Subcutaneous preadipocyte (primary cell): ENCODE data around the gene OR6X1. TPM values are rescaled to one million over a fixed set of nuclear protein-coding genes. Genes with fewer than 3 reads are reported as not detected.

Experiments
- small RNA-seq: library from RNA; depleted of rRNA; stranded (forward); fragments of <200 nt; gene quantifications from one replicate; pipeline ENCODE3, GENCODE V24; 2012
- total RNA-seq: library from RNA; depleted of rRNA; stranded (reverse); fragments of >200 nt; gene quantifications from 2 replicates; pipeline ENCODE4 v1.2.3, GENCODE V29; 2012

OR6X1 gene
- total RNA-seq = not detected in 2 replicates

GRCh38 chr11:123754101-123754568, at the start of gene OR6X1:
Gene OR6X1, minus strand, starts transcription at chr11:123754518. Its CDS starts 0 bp downstream, at chr11:123754518.

GRCh38 chr11:123741159-123742030, 12.9 kb downstream of the OR6X1 start, which contains the start of gene ZNF202:
Gene ZNF202, minus strand, starts transcription at chr11:123741660. Its CDS starts 10,772 bp downstream, at chr11:123730888.

Small RNA genes within 50 kb of the gene (small RNA-seq; reads per million reads assigned to genes)
- gene RNU1-21P = 0.33 reads per million, percentile 12 among the genes with 10 or more reads in this experiment

Other genes starting within 250 kb of the OR6X1 start
- gene SCN3B, start 99.9 kb downstream of the OR6X1 start, total RNA-seq = under 0.01 TPM in 1 of 2 replicates, not detected in the other
- 5.5 and 10.4 TPM in 2 replicates for gene ZNF202, start 12.9 kb downstream of the OR6X1 start, total RNA-seq
- gene OR6M1, start 51.8 kb upstream of the OR6X1 start, total RNA-seq = not detected in 2 replicates
- not detected in 2 replicates for gene TMEM225, start 131.2 kb upstream of the OR6X1 start, total RNA-seq
- gene OR8D4, start 147.6 kb upstream of the OR6X1 start, total RNA-seq = 0.37 TPM in 1 of 2 replicates, not detected in the other
- not detected in 2 replicates for gene OR4D5, start 185.1 kb upstream of the OR6X1 start, total RNA-seq
- not detected in 2 replicates for gene OR6T1, start 189.3 kb upstream of the OR6X1 start, total RNA-seq
- not detected in 2 replicates for gene OR10S1, start 223.3 kb upstream of the OR6X1 start, total RNA-seq
- gene OR10G6, start 240.6 kb upstream of the OR6X1 start, total RNA-seq = not detected in 2 replicates